Nucleus accumbens (tissue), 56 donors: ENCODE results near the gene DRD3.
A peak's percentile ranks its signal among the peaks of the same experiment; 100 is the strongest.

Experiments used
- DNase-seq, 56 donors: peaks; one replicate each; lab custom pipeline; 2025; lab: John Stamatoyannopoulos, UW

Gene DRD3

GRCh38 chr3:114127517-114127916 lies 51.3 kb downstream of the DRD3 start:
- DNase-seq, result no peak

GRCh38 chr3:114126461-114126860 lies 52.4 kb downstream of the DRD3 start:
- no peak for DNase-seq

- DNase-seq, result peak in 36 of 56 donors; percentile 1 to 67 (median 29)
These were observed 56.7 kb downstream of the DRD3 start for GRCh38 chr3:114122027-114122709.

- no peak for DNase-seq
These were observed 58.6 kb downstream of the DRD3 start for GRCh38 chr3:114120211-114120610.

- no peak for DNase-seq
These were observed 59.1 kb downstream of the DRD3 start for GRCh38 chr3:114119776-114120175.

- DNase-seq, result no peak
These were observed 63.7 kb downstream of the DRD3 start for GRCh38 chr3:114115143-114115542.

GRCh38 chr3:114114719-114115118 lies 64.1 kb downstream of the DRD3 start:
- no peak for DNase-seq

GRCh38 chr3:114112696-114113095 lies 66.2 kb downstream of the DRD3 start:
- DNase-seq, result no peak

GRCh38 chr3:114111060-114111770 lies 67.6 kb downstream of the DRD3 start:
- DNase-seq, result no peak

- no peak for DNase-seq
These were observed 68.4 kb downstream of the DRD3 start for GRCh38 chr3:114110439-114110838.

GRCh38 chr3:114108137-114108536 lies 70.7 kb downstream of the DRD3 start:
- DNase-seq, result no peak

GRCh38 chr3:114104414-114104813 lies 74.4 kb downstream of the DRD3 start:
- no peak for DNase-seq

GRCh38 chr3:114103858-114104257 lies 75.0 kb downstream of the DRD3 start:
- DNase-seq, result no peak

- DNase-seq, result no peak
These were observed 75.7 kb downstream of the DRD3 start for GRCh38 chr3:114103181-114103580.

- DNase-seq, result no peak
These were observed 77.8 kb downstream of the DRD3 start for GRCh38 chr3:114101101-114101500.

- no peak for DNase-seq
These were observed 83.1 kb downstream of the DRD3 start for GRCh38 chr3:114095796-114096195.

GRCh38 chr3:114093596-114093995 lies 85.3 kb downstream of the DRD3 start:
- DNase-seq, result peak in 2 of 56 donors; percentile 3 to 7

GRCh38 chr3:114093016-114093380 lies 85.9 kb downstream of the DRD3 start:
- DNase-seq, result no peak

- DNase-seq, result no peak
These were observed 86.5 kb downstream of the DRD3 start for GRCh38 chr3:114092151-114093015.

- DNase-seq, result no peak
These were observed 89.2 kb downstream of the DRD3 start for GRCh38 chr3:114089675-114090074.

GRCh38 chr3:114086356-114086755 lies 92.5 kb downstream of the DRD3 start:
- DNase-seq, result no peak
